NT2/D1 (cell line): ENCODE data around the gene SMURF1.

Experiments
- SUZ12 ChIP-seq: IDR thresholded peaks from 2 replicates; pipeline ENCODE4 v1.6.1; 2011; ENCODE audit not compliant: insufficient read length, insufficient read depth; ENCODE audit errors: extremely low read depth
- YY1 ChIP-seq: IDR thresholded peaks from 2 replicates; pipeline ENCODE4 v1.6.1; 2011; ENCODE audit not compliant: insufficient read length, insufficient read depth
- ZNF274 ChIP-seq: IDR thresholded peaks from 2 replicates; pipeline ENCODE4 v1.6.1; 2011; ENCODE audit warnings: mild to moderate bottlenecking, low read depth, low read length

DNA sequence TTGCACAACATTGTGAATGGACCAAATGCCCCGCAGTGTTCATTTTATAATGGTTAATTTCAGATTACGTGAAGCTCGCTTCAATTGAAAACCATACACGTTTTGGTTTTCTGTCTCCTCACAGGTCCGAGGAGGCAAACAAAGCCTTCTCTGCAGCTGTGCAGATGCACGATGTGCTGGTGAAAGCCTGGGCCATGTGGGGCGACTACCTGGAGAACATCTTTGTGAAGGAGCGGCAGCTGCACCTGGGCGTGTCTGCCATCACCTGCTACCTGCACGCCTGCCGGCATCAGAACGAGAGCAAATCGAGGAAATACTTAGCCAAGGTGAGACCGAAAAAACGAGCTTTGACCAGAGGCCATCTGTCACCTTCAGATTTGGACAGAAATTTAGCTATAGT is 155.3 kb downstream of the SMURF1 start:
- TF ChIP-seq YY1 (no peak), SUZ12 (no peak), ZNF274 (no peak)
